GM12878 (cell line): ENCODE results near the gene DUSP15.

Experiments used
- MYC ChIP-seq: IDR thresholded peaks from 2 replicates; pipeline ENCODE4 v1.6.1; 2011; ENCODE audit warnings: mild to moderate bottlenecking, low read length, moderate library complexity, inconsistent platforms; ENCODE audit not compliant: insufficient read depth, insufficient replicate concordance, insufficient read length, severe bottlenecking
- POLR2A ChIP-seq: IDR thresholded peaks from 2 replicates; pipeline ENCODE4 v1.6.1; 2011; ENCODE audit warnings: low read depth, mild to moderate bottlenecking, low read length
- ZBTB33 ChIP-seq: fragments of 450-650 bp; IDR thresholded peaks from 2 replicates; pipeline ENCODE4 v1.6.1; 2017; ENCODE audit warnings: mild to moderate bottlenecking

- no peak for TF ChIP-seq MYC
- no peak for TF ChIP-seq ZBTB33
- TF ChIP-seq POLR2A = no peak
These were observed 30.4 kb downstream of the DUSP15 start for GRCh38 chr20:31839782-31840487.
